Endothelial cell of umbilical vein (primary cell): ENCODE results near the gene TMEM151A. TPM values are rescaled to one million over a fixed set of nuclear protein-coding genes. Genes with fewer than 3 reads are reported as not detected.

ENCODE experiments used
- BruUV-seq: library from RNA; stranded (reverse); fragments of 400-500 nt; replicated peaks from 2 replicates; lab custom pipeline; 2021; lab: Mats Ljungman, UMichigan
- CTCF ChIA-PET: fragments of 300-600, 350-600 bp; sonication (Branson Sonifier 250); formaldehyde crosslinking; loops from one replicate; lab custom pipeline; 2021; ENCODE audit warnings: antibody characterized with exemption, inconsistent platforms; lab: Charles Lee
- POLR2A ChIA-PET: fragments of 300-600, 350-600 bp; sonication (Branson Sonifier 250); formaldehyde crosslinking; loops from one replicate; lab custom pipeline; 2021; ENCODE audit warnings: antibody characterized with exemption, inconsistent platforms; lab: Charles Lee
- DNase-seq: peaks from one replicate; pipeline ENCODE4 v3.0.0-alpha.2; 2011; ENCODE audit warnings: low read depth, low spot score
- FAIRE-seq: peaks from 2 replicates; lab custom pipeline; 2011; peaks lifted over from hg19 to GRCh38; lab: Jason Lieb, UNC
- H2AFZ ChIP-seq: 2 replicates; pipeline ENCODE4 v1.6.0; 2012; ENCODE audit warnings: low read depth, low read length, control low read depth, inconsistent platforms
- H3K27ac ChIP-seq: 2 replicates; pipeline ENCODE4 v1.5.1; 2011; ENCODE audit warnings: low read depth, mild to moderate bottlenecking, control low read depth, low read length, moderate library complexity; ENCODE audit not compliant: insufficient read depth
- H3K27me3 ChIP-seq, 2 experiments: 2 replicates each; pipeline versions ENCODE4 v1.6.0 to v1.6.1; 2011; ENCODE audit warnings: low read length in 2 of 2, mixed read lengths in 1 of 2; ENCODE audit not compliant: control insufficient read depth in 2 of 2, insufficient read depth in 2 of 2
- H3K36me3 ChIP-seq, 2 experiments: 2 replicates in 1 of 2; 3 replicates in 1 of 2; pipeline ENCODE4 v1.5.1; 2011; ENCODE audit warnings: low read length in 2 of 2, mild to moderate bottlenecking in 1 of 2, moderate library complexity in 1 of 2; ENCODE audit not compliant: control insufficient read depth in 2 of 2, insufficient read depth in 2 of 2; ENCODE audit errors: extremely low read depth in 1 of 2
- H3K4me1 ChIP-seq: 3 replicates; pipeline ENCODE4 v1.5.1; 2011; ENCODE audit warnings: mild to moderate bottlenecking, low read length; ENCODE audit not compliant: control insufficient read depth, insufficient read depth; ENCODE audit errors: extremely low read depth
- H3K4me2 ChIP-seq: 2 replicates; pipeline ENCODE4 v1.6.1; 2011; ENCODE audit warnings: low read length, control low read depth, mixed read lengths; ENCODE audit not compliant: insufficient read depth
- H3K4me3 ChIP-seq, 3 experiments: fragments of 200-600 bp in 1 of 3; sonication (generic), shearing (Covaris generic) in 1 of 3; replicated peaks in 1 of 3; 2 replicates each; pipeline ENCODE4 v1.5.1; 2011 to 2016; ENCODE audit warnings: control low read depth in 3 of 3, low read length in 3 of 3, mild to moderate bottlenecking in 2 of 3, inconsistent platforms in 1 of 3, low read depth in 1 of 3, moderate library complexity in 1 of 3; ENCODE audit not compliant: insufficient read depth in 1 of 3
- H3K79me2 ChIP-seq: 2 replicates; pipeline ENCODE4 v1.6.0; 2012; ENCODE audit warnings: low read length, inconsistent platforms; ENCODE audit not compliant: control insufficient read depth, insufficient read depth
- H3K9ac ChIP-seq: replicated peaks from 2 replicates; pipeline ENCODE3; 2011; ENCODE audit warnings: low read length, control low read depth; ENCODE audit not compliant: insufficient read depth; ENCODE audit errors: extremely low read depth
- H3K9me1 ChIP-seq: replicated peaks from 3 replicates; pipeline ENCODE4 v1.6.0; 2011; ENCODE audit warnings: mild to moderate bottlenecking, low read length; ENCODE audit not compliant: control insufficient read depth, insufficient read depth; ENCODE audit errors: extremely low read depth
- H3K9me3 ChIP-seq: replicated peaks from 2 replicates; pipeline ENCODE4 v1.5.1; 2012; ENCODE audit warnings: low read length, inconsistent platforms; ENCODE audit not compliant: control insufficient read depth, insufficient read depth
- H4K20me1 ChIP-seq: replicated peaks from 2 replicates; pipeline ENCODE3; 2011; ENCODE audit warnings: mild to moderate bottlenecking, low read length; ENCODE audit not compliant: control insufficient read depth, insufficient read depth; ENCODE audit errors: extremely low read depth
- CTCF ChIP-seq, 2 donors: IDR thresholded peaks; 1 replicate in 1 of 2; 2 replicates in 1 of 2; pipeline ENCODE4 v1.5.1; 2011; ENCODE audit warnings: low read length in 2 of 2, mild to moderate bottlenecking in 2 of 2, moderate library complexity in 2 of 2, control low read depth in 1 of 2, inconsistent platforms in 1 of 2, low read depth in 1 of 2; ENCODE audit not compliant: insufficient read depth in 1 of 2; ENCODE audit errors: extremely low read depth in 1 of 2
- EZH2 ChIP-seq: IDR thresholded peaks from 2 replicates; pipeline ENCODE4 v1.6.1; 2012; ENCODE audit warnings: borderline replicate concordance, low read depth, mild to moderate bottlenecking, moderate library complexity, low read length, inconsistent platforms; ENCODE audit not compliant: severe bottlenecking
- FOS ChIP-seq: IDR thresholded peaks from 2 replicates; pipeline ENCODE4 v1.6.1; 2011; ENCODE audit warnings: mild to moderate bottlenecking, low read length, moderate library complexity, borderline replicate concordance; ENCODE audit not compliant: insufficient read depth
- GATA2 ChIP-seq: IDR thresholded peaks from 2 replicates; pipeline ENCODE4 v1.7.0; 2011; ENCODE audit warnings: low read depth, mild to moderate bottlenecking, moderate library complexity, mixed read lengths, low read length; ENCODE audit not compliant: insufficient read length, insufficient read depth
- JUN ChIP-seq: IDR thresholded peaks from 2 replicates; pipeline ENCODE4 v1.6.1; 2011; ENCODE audit warnings: borderline replicate concordance, low read depth; ENCODE audit not compliant: insufficient read length, insufficient read depth
- MAX ChIP-seq: IDR thresholded peaks from 2 replicates; pipeline ENCODE4 v1.6.1; 2011; ENCODE audit not compliant: insufficient read depth, insufficient read length
- MYC ChIP-seq: IDR thresholded peaks from one replicate; pipeline ENCODE4 v1.6.1; 2011; ENCODE audit warnings: mild to moderate bottlenecking, low read depth, low read length
- POLR2A ChIP-seq: IDR thresholded peaks from 2 replicates; pipeline ENCODE4 v1.6.1; 2012; ENCODE audit warnings: low read depth, mild to moderate bottlenecking, control low read depth, low read length
- POLR2AphosphoS5 ChIP-seq: IDR thresholded peaks from 2 replicates; pipeline ENCODE4 v1.6.1; 2012; ENCODE audit warnings: low read depth, mild to moderate bottlenecking, control low read depth, low read length, moderate library complexity; ENCODE audit not compliant: insufficient read depth
- dilution Hi-C: fragments of 300-500 bp; cut with MboI; formaldehyde crosslinking; loops from one replicate; pipeline ENCODE4 v1.15.0; 2019; ENCODE audit warnings: low sequenced_read_pairs; ENCODE audit not compliant: extremely low pct_ligation_motif_present
- intact Hi-C: fragments of 100-400 bp; cut with micrococcal nuclease; formaldehyde crosslinking; loops from one replicate; pipeline ENCODE4 v1.10.0; 2022
- polyA plus RNA-seq, 4 experiments: library from polyadenylated mRNA; depleted of rRNA in 3 of 4; stranded (reverse) in 3 of 4; unstranded in 1 of 4; fragments of >200 nt; gene quantifications; 2 replicates each; pipeline versions ENCODE4 v1.2.1 to v1.2.3, GENCODE V29; 2011 to 2012; ENCODE audit warnings: missing spikeins in 1 of 4
- total RNA-seq: library from RNA; stranded (reverse); gene quantifications from 2 replicates; pipeline ENCODE4 v1.2.3, GENCODE V29; 2021

Gene TMEM151A
- total and polyA plus RNA-seq, 2 donors (not counting 3 experiments of a cell fraction or from before 2014, with no cell fraction given): not detected

GRCh38 chr11:66263785-66264184 is 27.9 kb upstream of the TMEM151A start:
- no peak overlapping the region for H3K4me3 ChIP-seq
- H3K9me1 ChIP-seq: no peaks in the 10 kb centered on the region
- BruUV-seq: no TSS peak
- no peaks in the 10 kb centered on the region for H4K20me1 ChIP-seq
- no peaks in the 10 kb centered on the region for H3K27me3 ChIP-seq
- POLR2A ChIA-PET: no interaction called here
- H3K9ac ChIP-seq: no peak overlapping the region
- H3K27ac ChIP-seq: no peak overlapping the region
- H3K36me3 ChIP-seq: peaks cover 0 to 42% of the 10 kb centered on the region in 2 experiments
- DNase-seq (no peak), FAIRE-seq (no peak)
- no peak overlapping the region for H3K4me2 ChIP-seq
- dilution Hi-C loops (no loop called here), intact Hi-C loops (no loop called here)
- TF ChIP-seq MYC (no peak), MAX (no peak), FOS (no peak), GATA2 (no peak), POLR2A (no peak), EZH2 (no peak)
- H3K9me3 ChIP-seq: no peaks in the 10 kb centered on the region
- no peak overlapping the region for H2AFZ ChIP-seq
- CTCF ChIA-PET: interaction anchor here (2.3 kb wide), 1 partner anchor 19 kb away, joined by 7 read pairs; no protein-coding TSS in a partner anchor
- H3K79me2 ChIP-seq: peaks cover 1% of the 10 kb centered on the region
- peaks cover 6% of the 10 kb centered on the region for H3K4me1 ChIP-seq

- no peak overlapping the region for H3K9ac ChIP-seq
- H3K4me2 ChIP-seq: no peak overlapping the region
- POLR2A ChIA-PET: no interaction called here
- no peak overlapping the region for H2AFZ ChIP-seq
- no TSS peak for BruUV-seq
- H3K9me1 ChIP-seq: no peaks in the 10 kb centered on the region
- intact Hi-C loops: no loop called here
- H3K27me3 ChIP-seq: no peaks in the 10 kb centered on the region
- H3K9me3 ChIP-seq: no peaks in the 10 kb centered on the region
- H3K79me2 ChIP-seq: peaks cover 7% of the 10 kb centered on the region
- no peak overlapping the region for H3K27ac ChIP-seq
- H3K4me3 ChIP-seq: no peak overlapping the region
- no peaks in the 10 kb centered on the region for H4K20me1 ChIP-seq
- peaks cover 6% of the 10 kb centered on the region for H3K4me1 ChIP-seq
- FAIRE-seq: no peak
- H3K36me3 ChIP-seq: peaks cover 0 to 42% of the 10 kb centered on the region in 2 experiments
- dilution Hi-C loops: no loop called here
- no peak for DNase-seq
- CTCF ChIA-PET: interaction anchor here (2.3 kb wide), 1 partner anchor 18 kb away, joined by 7 read pairs; no protein-coding TSS in a partner anchor
- no peak for TF ChIP-seq MAX
- no peak for TF ChIP-seq FOS
- TF ChIP-seq POLR2AphosphoS5: no peak
- TF ChIP-seq EZH2: no peak
- no peak for TF ChIP-seq GATA2
- no peak for TF ChIP-seq POLR2A
- TF ChIP-seq JUN: no peak
- TF ChIP-seq CTCF (IDR thresholded peaks at IDR 0.05; ENCODE audit: extremely low read depth in 1 of 2, insufficient read depth in 1 of 2, low read depth in 1 of 2, low read length in 2 of 2): no peak
- no peak for TF ChIP-seq MYC
Measured at GRCh38 chr11:66264383-66264782, 27.3 kb upstream of the TMEM151A start.
